Stimulated activated CD8-positive, alpha-beta memory T cell treated with anti-CD3 and anti-CD28 coated beads, Interleukin-12 subunit alpha, Interleukin-12 subunit beta, amount 100 ng/mL, for 24 hours (primary cell): ENCODE results near the gene TBC1D22B.

ENCODE experiments used
- DNase-seq: peaks from one replicate; pipeline ENCODE4 v3.0.0-alpha.2; 2020; ENCODE audit errors: extremely low read depth

The TBC1D22B gene

GRCh38 chr6:37357288-37357687, 99.7 kb downstream of the TBC1D22B start:
- no peak for DNase-seq

GRCh38 chr6:37357860-37358259, 100.3 kb downstream of the TBC1D22B start:
- DNase-seq, result no peak

GRCh38 chr6:37359039-37359438, 101.5 kb downstream of the TBC1D22B start:
- DNase-seq, result no peak

- DNase-seq, result no peak
Observed at GRCh38 chr6:37362101-37362828, 104.7 kb downstream of the TBC1D22B start.

- DNase-seq, result no peak
Observed at GRCh38 chr6:37365791-37366190, 108.2 kb downstream of the TBC1D22B start.

- no peak for DNase-seq
Observed at GRCh38 chr6:37366910-37367309, 109.3 kb downstream of the TBC1D22B start.

GRCh38 chr6:37368961-37369320, 111.4 kb downstream of the TBC1D22B start:
- no peak for DNase-seq

GRCh38 chr6:37369321-37370201, 112.0 kb downstream of the TBC1D22B start:
- DNase-seq, result no peak

GRCh38 chr6:37371154-37372083, 113.8 kb downstream of the TBC1D22B start:
- DNase-seq, result no peak

- DNase-seq, result no peak
Observed at GRCh38 chr6:37372116-37372515, 114.5 kb downstream of the TBC1D22B start.

- no peak for DNase-seq
Observed at GRCh38 chr6:37373822-37374471, 116.4 kb downstream of the TBC1D22B start.

GRCh38 chr6:37375376-37375775, 117.8 kb downstream of the TBC1D22B start:
- DNase-seq, result no peak

- DNase-seq, result no peak
Observed at GRCh38 chr6:37376078-37376743, 118.6 kb downstream of the TBC1D22B start.

GRCh38 chr6:37381579-37381978, 124.0 kb downstream of the TBC1D22B start:
- no peak for DNase-seq
